Activated CD8-positive, alpha-beta memory T cell treated with anti-CD3 and anti-CD28 coated beads for 36 hours (primary cell): Measurements from ENCODE around the gene GNPTG. TPM values are rescaled to one million over a fixed set of nuclear protein-coding genes. Genes with fewer than 3 reads are reported as not detected.

Experiments used
- CTCF ChIA-PET: fragments of 350-600 bp; sonication (Branson Sonifier 250); formaldehyde crosslinking; loops from one replicate; lab custom pipeline; 2021; ENCODE audit warnings: antibody characterized with exemption; lab: Charles Lee
- POLR2A ChIA-PET: fragments of 350-600 bp; sonication (Branson Sonifier 250); formaldehyde crosslinking; loops from one replicate; lab custom pipeline; 2021; ENCODE audit warnings: antibody characterized with exemption; lab: Charles Lee
- total RNA-seq, 2 experiments: library from RNA; stranded (reverse); gene quantifications; one replicate each; pipeline ENCODE4 v1.2.3, GENCODE V29; 2021

GNPTG gene
- total RNA-seq, 2 experiments from 2014 or later, result 25.7 to 26.1 TPM

- CTCF ChIA-PET, result no interaction called here
- POLR2A ChIA-PET, result no interaction called here
Measured at GRCh38 chr16:1395444-1396031, 43.8 kb downstream of the GNPTG start.

- POLR2A ChIA-PET, result no interaction called here
- CTCF ChIA-PET, result no interaction called here
Measured at GRCh38 chr16:1397779-1398178, 46.0 kb downstream of the GNPTG start.

GRCh38 chr16:1398351-1398750 is 46.6 kb downstream of the GNPTG start:
- POLR2A ChIA-PET, result no interaction called here
- CTCF ChIA-PET, result no interaction called here

GRCh38 chr16:1398826-1399581 is 47.3 kb downstream of the GNPTG start:
- ChIA-PET CTCF (no interaction called here), POLR2A (no interaction called here)

- ChIA-PET POLR2A (no interaction called here), CTCF (interaction anchor here (0.6 kb wide), 1 partner anchor 12 kb away, joined by 3 read pairs; no protein-coding TSS in a partner anchor)
Measured at GRCh38 chr16:1401061-1401757, 49.5 kb downstream of the GNPTG start.

GRCh38 chr16:1401758-1402154 is 50.0 kb downstream of the GNPTG start:
- POLR2A ChIA-PET, result no interaction called here
- CTCF ChIA-PET, result interaction anchor here (0.6 to 1.2 kb wide), 2 partner anchors 11 to 38 kb away, joined by 3 to 4 read pairs; no protein-coding TSS in a partner anchor

- CTCF ChIA-PET, result interaction anchor here (1.2 kb wide), 1 partner anchor 40 kb away, joined by 3 read pairs; no protein-coding TSS in a partner anchor
- POLR2A ChIA-PET, result no interaction called here
Measured at GRCh38 chr16:1403036-1403435, 51.3 kb downstream of the GNPTG start.

- CTCF ChIA-PET, result no interaction called here
- POLR2A ChIA-PET, result no interaction called here
Measured at GRCh38 chr16:1403733-1404132, 52.0 kb downstream of the GNPTG start.

- CTCF ChIA-PET, result interaction anchor here (1.3 to 2.5 kb wide), 3 partner anchors 13 to 44 kb away, joined by 4 to 8 read pairs (median 4); partner anchors contain the start of gene UQCC4
- POLR2A ChIA-PET, result interaction anchor here (0.5 to 1.8 kb wide), 4 partner anchors 13 to 61 kb away, joined by 3 to 8 read pairs (median 5); partner anchors contain the start of gene UQCC4
Measured at GRCh38 chr16:1407753-1408152, 56.0 kb downstream of the GNPTG start.

GRCh38 chr16:1408171-1408837 is 56.6 kb downstream of the GNPTG start:
- ChIA-PET POLR2A (interaction anchor here (0.5 to 1.8 kb wide), 4 partner anchors 13 to 61 kb away, joined by 3 to 8 read pairs (median 5); partner anchors contain the start of gene UQCC4), CTCF (interaction anchor here (0.7 to 2.5 kb wide), 4 partner anchors 13 to 157 kb away, joined by 3 to 8 read pairs (median 4); partner anchors contain the start of gene UQCC4)

GRCh38 chr16:1412847-1413246 is 61.1 kb downstream of the GNPTG start:
- POLR2A ChIA-PET, result no interaction called here
- CTCF ChIA-PET, result interaction anchor here (0.6 to 1.7 kb wide), 6 partner anchors 9 to 343 kb away, joined by 3 to 5 read pairs (median 4); no protein-coding TSS in a partner anchor

Other genes starting within 250 kb of the GNPTG start
- gene CACNA1H, start 198.8 kb upstream of the GNPTG start, total RNA-seq, result under 1 TPM; 0.44 to 0.63 TPM
- gene TPSG1, start 126.7 kb upstream of the GNPTG start, total RNA-seq, result not detected
- gene TPSB2, start 121.7 kb upstream of the GNPTG start, total RNA-seq, result not detected
- not detected for gene TPSAB1, start 111.2 kb upstream of the GNPTG start, total RNA-seq
- gene TPSD1, start 95.9 kb upstream of the GNPTG start, total RNA-seq, result not detected
- 100 to 1,000 TPM; 241 to 249 TPM for gene UBE2I, start 42.3 kb upstream of the GNPTG start, total RNA-seq
- gene BAIAP3, start 18.3 kb upstream of the GNPTG start, total RNA-seq, result under 1 TPM; 0.31 to 0.34 TPM
- 10 to 100 TPM; 86.5 to 92.1 TPM for gene TSR3, start 53 bp upstream of the GNPTG start, total RNA-seq
- gene UNKL, start 62.8 kb downstream of the GNPTG start, total RNA-seq, result 10 to 100 TPM; 35.7 to 36.0 TPM
- gene UQCC4, start 68.8 kb downstream of the GNPTG start, total RNA-seq, result 10 to 100 TPM; 25.8 to 27.0 TPM
- gene PERCC1, start 79.1 kb downstream of the GNPTG start, total RNA-seq, result under 1 TPM; 0.34 to 0.70 TPM
- gene CCDC154, start 92.6 kb downstream of the GNPTG start, total RNA-seq, result 1 to 10 TPM; 1.2 to 1.4 TPM
- 10 to 100 TPM; 52.3 to 53.8 TPM for gene CLCN7, start 123.1 kb downstream of the GNPTG start, total RNA-seq
- not detected for gene PTX4, start 137.0 kb downstream of the GNPTG start, total RNA-seq
- 10 to 100 TPM; 88.2 to 89.3 TPM for gene TELO2, start 141.4 kb downstream of the GNPTG start, total RNA-seq
- 10 to 100 TPM; 22.6 to 22.8 TPM for gene TMEM204, start 181.7 kb downstream of the GNPTG start, total RNA-seq